HEK293 (cell line): ENCODE measurements around the gene SPRN.
"Not testable (repeated sequence)": the region's sequence is repeated elsewhere in the genome, so short reads cannot be mapped to it uniquely, and the experiment has no call there.

Experiments
- CTCF ChIP-seq: fragments of 450-650 bp; formaldehyde crosslinking; IDR thresholded peaks from 2 replicates; pipeline ENCODE4 v1.5.1; 2016; ENCODE audit warnings: missing biosample characterization, missing genetic modification characterization
- MZF1 ChIP-seq: fragments of 450-650 bp; formaldehyde crosslinking; IDR thresholded peaks from 2 replicates; pipeline ENCODE4 v1.5.1; 2017; ENCODE audit warnings: missing biosample characterization, missing genetic modification characterization, borderline replicate concordance
- ZFP37 ChIP-seq: fragments of 450-650 bp; formaldehyde crosslinking; IDR thresholded peaks from 2 replicates; pipeline ENCODE4 v1.5.1; 2016; ENCODE audit warnings: missing biosample characterization, missing genetic modification characterization
- ZNF121 ChIP-seq: fragments of 450-650 bp; formaldehyde crosslinking; IDR thresholded peaks from 2 replicates; pipeline ENCODE4 v1.5.1; 2016; ENCODE audit warnings: missing biosample characterization, missing genetic modification characterization
- ZNF335 ChIP-seq: fragments of 450-650 bp; formaldehyde crosslinking; conservative IDR thresholded peaks from 2 replicates; pipeline ENCODE4 v1.5.1; 2016; ENCODE audit warnings: missing biosample characterization, missing genetic modification characterization
- TF ChIP-seq, protein P1 (sequence below): fragments of 450-650 bp; IDR thresholded peaks from 2 replicates; pipeline ENCODE4 v1.5.1; 2018; ENCODE audit warnings: missing biosample characterization, mild to moderate bottlenecking, missing genetic modification characterization

DNA sequence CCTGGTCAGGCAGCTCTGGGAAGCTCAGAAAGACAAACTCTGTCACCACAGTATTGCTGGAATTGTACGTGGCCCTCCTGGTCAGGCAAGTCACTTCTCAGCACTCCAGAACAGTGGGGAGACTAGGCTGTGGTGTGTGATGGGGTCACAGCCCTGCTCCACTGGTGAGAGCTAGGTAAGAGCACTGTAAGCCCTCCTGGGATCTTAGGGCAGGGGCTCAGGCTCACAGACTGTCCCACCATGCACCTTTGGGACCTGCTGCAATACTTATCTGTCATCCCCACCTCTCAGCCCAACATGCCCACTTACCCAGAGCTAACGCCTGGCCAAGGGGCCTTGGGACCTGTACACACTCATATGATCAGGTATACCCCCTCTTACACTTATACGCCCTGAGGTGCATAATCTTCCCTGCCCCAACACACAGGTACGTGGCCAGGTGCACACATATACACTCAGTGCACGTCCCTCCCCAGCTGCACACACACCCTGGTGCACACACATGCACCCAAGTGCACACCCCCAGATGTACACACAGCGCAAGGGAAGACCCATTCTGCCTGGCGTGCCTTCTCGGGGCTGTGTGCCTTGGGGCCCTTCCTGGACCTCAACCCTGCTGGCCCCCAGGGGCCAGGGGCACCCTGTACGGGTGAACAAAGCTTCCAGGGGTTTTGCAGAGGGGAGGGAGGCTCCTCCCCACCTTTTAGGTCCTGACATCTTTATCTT lies 7.6 kb upstream of the SPRN start:
- TF ChIP-seq MZF1 (tag by site-specific recombination); ZFP37; CTCF (tag by site-specific recombination); ZNF121; ZNF335: not testable (repeated sequence)
- TF ChIP-seq, protein P1, sequence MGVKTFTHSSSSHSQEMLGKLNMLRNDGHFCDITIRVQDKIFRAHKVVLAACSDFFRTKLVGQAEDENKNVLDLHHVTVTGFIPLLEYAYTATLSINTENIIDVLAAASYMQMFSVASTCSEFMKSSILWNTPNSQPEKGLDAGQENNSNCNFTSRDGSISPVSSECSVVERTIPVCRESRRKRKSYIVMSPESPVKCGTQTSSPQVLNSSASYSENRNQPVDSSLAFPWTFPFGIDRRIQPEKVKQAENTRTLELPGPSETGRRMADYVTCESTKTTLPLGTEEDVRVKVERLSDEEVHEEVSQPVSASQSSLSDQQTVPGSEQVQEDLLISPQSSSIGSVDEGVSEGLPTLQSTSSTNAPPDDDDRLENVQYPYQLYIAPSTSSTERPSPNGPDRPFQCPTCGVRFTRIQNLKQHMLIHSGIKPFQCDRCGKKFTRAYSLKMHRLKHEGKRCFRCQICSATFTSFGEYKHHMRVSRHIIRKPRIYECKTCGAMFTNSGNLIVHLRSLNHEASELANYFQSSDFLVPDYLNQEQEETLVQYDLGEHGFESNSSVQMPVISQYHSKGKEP (tag by site-specific recombination) = not testable (repeated sequence)
